Activated CD4-positive, CD25-positive, alpha-beta regulatory T cell (primary cell): ENCODE results near the gene PHIP.

Experiments
- DNase-seq, 4 experiments: peaks; one replicate each; lab custom pipeline; 2025; lab: John Stamatoyannopoulos, UW

Gene PHIP

GRCh38 chr6:79009819-79010218 lies 68.2 kb downstream of the PHIP start:
- DNase-seq: no peak

- DNase-seq: no peak
Measured at GRCh38 chr6:79005497-79005896, 72.6 kb downstream of the PHIP start.

GRCh38 chr6:79005024-79005423 lies 73.0 kb downstream of the PHIP start:
- no peak for DNase-seq

- DNase-seq: no peak
Measured at GRCh38 chr6:79004239-79004638, 73.8 kb downstream of the PHIP start.

GRCh38 chr6:79001415-79001814 lies 76.6 kb downstream of the PHIP start:
- no peak for DNase-seq

GRCh38 chr6:78999737-79000136 lies 78.3 kb downstream of the PHIP start:
- no peak for DNase-seq

- DNase-seq: no peak
Measured at GRCh38 chr6:78995946-78996345, 82.1 kb downstream of the PHIP start.

- no peak for DNase-seq
Measured at GRCh38 chr6:78995346-78995745, 82.7 kb downstream of the PHIP start.

GRCh38 chr6:78993955-78994354 lies 84.1 kb downstream of the PHIP start:
- DNase-seq: no peak

- DNase-seq: no peak
Measured at GRCh38 chr6:78989191-78989590, 88.9 kb downstream of the PHIP start.

GRCh38 chr6:78986161-78986560 lies 91.9 kb downstream of the PHIP start:
- DNase-seq: no peak

GRCh38 chr6:78984225-78984950 lies 93.7 kb downstream of the PHIP start:
- DNase-seq: no peak

- DNase-seq: no peak
Measured at GRCh38 chr6:78967191-78967590, 110.9 kb downstream of the PHIP start.

- DNase-seq: no peak
Measured at GRCh38 chr6:78966542-78966941, 111.5 kb downstream of the PHIP start.

- DNase-seq: no peak
Measured at GRCh38 chr6:78962448-78962847, 115.6 kb downstream of the PHIP start.

- no peak for DNase-seq
Measured at GRCh38 chr6:78954740-78955139, 123.3 kb downstream of the PHIP start.

GRCh38 chr6:78953798-78954197 lies 124.3 kb downstream of the PHIP start:
- no peak for DNase-seq

- no peak for DNase-seq
Measured at GRCh38 chr6:78952362-78952761, 125.7 kb downstream of the PHIP start.

- DNase-seq: no peak
Measured at GRCh38 chr6:78948785-78949184, 129.3 kb downstream of the PHIP start.

- DNase-seq: no peak
Measured at GRCh38 chr6:78947962-78948361, 130.1 kb downstream of the PHIP start.

GRCh38 chr6:78947529-78947928 lies 130.5 kb downstream of the PHIP start:
- no peak for DNase-seq

- DNase-seq: no peak
Measured at GRCh38 chr6:78942446-78942845, 135.6 kb downstream of the PHIP start.

GRCh38 chr6:78936515-78936914 lies 141.5 kb downstream of the PHIP start:
- no peak for DNase-seq

GRCh38 chr6:78935553-78935952 lies 142.5 kb downstream of the PHIP start:
- no peak for DNase-seq
